Fibroblast of villous mesenchyme (primary cell): Measurements from ENCODE around the gene TCF7. TPM values are rescaled to one million over a fixed set of nuclear protein-coding genes. Genes with fewer than 3 reads are reported as not detected.

Source experiments
- DNase-seq: peaks from one replicate; pipeline ENCODE4 v3.0.0-alpha.2; 2010; ENCODE audit warnings: low read depth
- H3K4me3 ChIP-seq: 2 replicates; pipeline ENCODE4 v1.5.1; 2011; ENCODE audit warnings: low read depth, mild to moderate bottlenecking, low read length
- CTCF ChIP-seq: IDR thresholded peaks from 2 replicates; pipeline ENCODE4 v1.5.1; 2012; ENCODE audit warnings: low read depth, mild to moderate bottlenecking, low read length; ENCODE audit not compliant: insufficient read depth
- total RNA-seq: library from RNA; depleted of rRNA; stranded (reverse); fragments of >200 nt; gene quantifications from 2 replicates; pipeline ENCODE4 v1.2.3, GENCODE V29; 2012

TCF7 gene
- total RNA-seq, 1 donor, result under 0.01 TPM

- no peak for TF ChIP-seq CTCF
- H3K4me3 ChIP-seq, result no peak overlapping the region
These were observed 24.0 kb upstream of the TCF7 start for GRCh38 chr5:134090522-134090921.

GRCh38 chr5:134091626-134092121 lies 22.8 kb upstream of the TCF7 start:
- H3K4me3 ChIP-seq, result no peak overlapping the region
- no peak for DNase-seq
- TF ChIP-seq CTCF, result no peak

More at GRCh38 chr5:134090522-134090921, 24.0 kb upstream of the TCF7 start:
- DNase-seq, result no peak

GRCh38 chr5:134092875-134093274 lies 21.6 kb upstream of the TCF7 start:
- TF ChIP-seq CTCF, result no peak
- H3K4me3 ChIP-seq, result no peak overlapping the region
- DNase-seq, result no peak

- no peak overlapping the region for H3K4me3 ChIP-seq
- DNase-seq, result no peak
- no peak for TF ChIP-seq CTCF
These were observed 21.1 kb upstream of the TCF7 start for GRCh38 chr5:134093351-134093750.

- TF ChIP-seq CTCF, result no peak
- DNase-seq, result no peak
- no peak overlapping the region for H3K4me3 ChIP-seq
These were observed 19.2 kb upstream of the TCF7 start for GRCh38 chr5:134095293-134095692.

GRCh38 chr5:134095887-134096589 lies 18.4 kb upstream of the TCF7 start:
- H3K4me3 ChIP-seq, result no peak overlapping the region
- no peak for DNase-seq
- TF ChIP-seq CTCF, result no peak
